ENCODE data around the gene BACE2.

DNA sequence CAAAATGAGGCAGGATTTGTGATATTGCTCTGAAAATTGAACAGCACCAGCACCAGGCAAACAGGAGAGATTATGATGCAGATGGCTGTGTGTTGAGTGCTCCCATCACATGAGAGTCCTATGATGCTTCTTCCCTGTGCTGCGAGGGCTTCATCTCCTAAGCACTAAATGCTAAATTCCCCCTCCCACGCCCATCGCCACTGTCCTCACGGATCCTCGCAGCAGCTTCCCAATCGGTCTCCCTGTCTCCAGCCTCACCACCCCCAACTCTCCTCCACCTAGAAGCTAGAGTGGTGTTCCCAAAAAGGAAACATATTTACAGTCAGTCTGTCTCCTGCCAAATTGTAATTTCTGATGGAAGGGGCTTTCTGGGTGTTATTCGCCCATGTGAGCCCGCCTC is 4.9 kb upstream of the BACE2 start:
- TF ChIP-seq, protein P1, sequence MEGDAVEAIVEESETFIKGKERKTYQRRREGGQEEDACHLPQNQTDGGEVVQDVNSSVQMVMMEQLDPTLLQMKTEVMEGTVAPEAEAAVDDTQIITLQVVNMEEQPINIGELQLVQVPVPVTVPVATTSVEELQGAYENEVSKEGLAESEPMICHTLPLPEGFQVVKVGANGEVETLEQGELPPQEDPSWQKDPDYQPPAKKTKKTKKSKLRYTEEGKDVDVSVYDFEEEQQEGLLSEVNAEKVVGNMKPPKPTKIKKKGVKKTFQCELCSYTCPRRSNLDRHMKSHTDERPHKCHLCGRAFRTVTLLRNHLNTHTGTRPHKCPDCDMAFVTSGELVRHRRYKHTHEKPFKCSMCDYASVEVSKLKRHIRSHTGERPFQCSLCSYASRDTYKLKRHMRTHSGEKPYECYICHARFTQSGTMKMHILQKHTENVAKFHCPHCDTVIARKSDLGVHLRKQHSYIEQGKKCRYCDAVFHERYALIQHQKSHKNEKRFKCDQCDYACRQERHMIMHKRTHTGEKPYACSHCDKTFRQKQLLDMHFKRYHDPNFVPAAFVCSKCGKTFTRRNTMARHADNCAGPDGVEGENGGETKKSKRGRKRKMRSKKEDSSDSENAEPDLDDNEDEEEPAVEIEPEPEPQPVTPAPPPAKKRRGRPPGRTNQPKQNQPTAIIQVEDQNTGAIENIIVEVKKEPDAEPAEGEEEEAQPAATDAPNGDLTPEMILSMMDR (tag by site-specific recombination; IDR thresholded peaks at IDR 0.05), result no peak
- TF ChIP-seq, protein P2, sequence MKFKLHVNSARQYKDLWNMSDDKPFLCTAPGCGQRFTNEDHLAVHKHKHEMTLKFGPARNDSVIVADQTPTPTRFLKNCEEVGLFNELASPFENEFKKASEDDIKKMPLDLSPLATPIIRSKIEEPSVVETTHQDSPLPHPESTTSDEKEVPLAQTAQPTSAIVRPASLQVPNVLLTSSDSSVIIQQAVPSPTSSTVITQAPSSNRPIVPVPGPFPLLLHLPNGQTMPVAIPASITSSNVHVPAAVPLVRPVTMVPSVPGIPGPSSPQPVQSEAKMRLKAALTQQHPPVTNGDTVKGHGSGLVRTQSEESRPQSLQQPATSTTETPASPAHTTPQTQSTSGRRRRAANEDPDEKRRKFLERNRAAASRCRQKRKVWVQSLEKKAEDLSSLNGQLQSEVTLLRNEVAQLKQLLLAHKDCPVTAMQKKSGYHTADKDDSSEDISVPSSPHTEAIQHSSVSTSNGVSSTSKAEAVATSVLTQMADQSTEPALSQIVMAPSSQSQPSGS (tag by site-specific recombination; IDR thresholded peaks at IDR 0.05; ENCODE audit: low read depth), result no peak
- TF ChIP-seq, protein P3, sequence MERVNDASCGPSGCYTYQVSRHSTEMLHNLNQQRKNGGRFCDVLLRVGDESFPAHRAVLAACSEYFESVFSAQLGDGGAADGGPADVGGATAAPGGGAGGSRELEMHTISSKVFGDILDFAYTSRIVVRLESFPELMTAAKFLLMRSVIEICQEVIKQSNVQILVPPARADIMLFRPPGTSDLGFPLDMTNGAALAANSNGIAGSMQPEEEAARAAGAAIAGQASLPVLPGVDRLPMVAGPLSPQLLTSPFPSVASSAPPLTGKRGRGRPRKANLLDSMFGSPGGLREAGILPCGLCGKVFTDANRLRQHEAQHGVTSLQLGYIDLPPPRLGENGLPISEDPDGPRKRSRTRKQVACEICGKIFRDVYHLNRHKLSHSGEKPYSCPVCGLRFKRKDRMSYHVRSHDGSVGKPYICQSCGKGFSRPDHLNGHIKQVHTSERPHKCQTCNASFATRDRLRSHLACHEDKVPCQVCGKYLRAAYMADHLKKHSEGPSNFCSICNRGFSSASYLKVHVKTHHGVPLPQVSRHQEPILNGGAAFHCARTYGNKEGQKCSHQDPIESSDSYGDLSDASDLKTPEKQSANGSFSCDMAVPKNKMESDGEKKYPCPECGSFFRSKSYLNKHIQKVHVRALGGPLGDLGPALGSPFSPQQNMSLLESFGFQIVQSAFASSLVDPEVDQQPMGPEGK (tag by site-specific recombination; IDR thresholded peaks at IDR 0.05), result no peak
